ENCODE results near the gene TENM3.

DNA sequence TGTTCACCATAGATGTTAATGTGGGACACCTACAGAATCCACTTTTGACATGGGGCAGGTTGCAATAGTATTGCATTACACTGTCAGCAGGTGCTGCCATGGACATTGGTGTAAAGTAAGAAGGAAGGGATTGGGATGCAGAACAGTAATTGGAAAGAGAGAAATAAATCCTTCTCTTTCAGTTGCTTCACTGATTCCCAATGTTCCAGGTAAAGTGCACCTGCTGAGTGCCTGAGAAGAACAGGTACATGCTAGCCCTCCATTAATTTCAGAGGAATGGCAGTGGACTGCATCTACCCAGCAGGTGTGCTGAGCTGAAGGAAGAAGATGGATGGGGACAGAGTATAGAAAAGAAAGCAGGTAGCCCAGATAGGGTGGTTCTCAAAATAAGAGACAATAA is 248.5 kb downstream of the TENM3 start:
- TF ChIP-seq, protein P1, sequence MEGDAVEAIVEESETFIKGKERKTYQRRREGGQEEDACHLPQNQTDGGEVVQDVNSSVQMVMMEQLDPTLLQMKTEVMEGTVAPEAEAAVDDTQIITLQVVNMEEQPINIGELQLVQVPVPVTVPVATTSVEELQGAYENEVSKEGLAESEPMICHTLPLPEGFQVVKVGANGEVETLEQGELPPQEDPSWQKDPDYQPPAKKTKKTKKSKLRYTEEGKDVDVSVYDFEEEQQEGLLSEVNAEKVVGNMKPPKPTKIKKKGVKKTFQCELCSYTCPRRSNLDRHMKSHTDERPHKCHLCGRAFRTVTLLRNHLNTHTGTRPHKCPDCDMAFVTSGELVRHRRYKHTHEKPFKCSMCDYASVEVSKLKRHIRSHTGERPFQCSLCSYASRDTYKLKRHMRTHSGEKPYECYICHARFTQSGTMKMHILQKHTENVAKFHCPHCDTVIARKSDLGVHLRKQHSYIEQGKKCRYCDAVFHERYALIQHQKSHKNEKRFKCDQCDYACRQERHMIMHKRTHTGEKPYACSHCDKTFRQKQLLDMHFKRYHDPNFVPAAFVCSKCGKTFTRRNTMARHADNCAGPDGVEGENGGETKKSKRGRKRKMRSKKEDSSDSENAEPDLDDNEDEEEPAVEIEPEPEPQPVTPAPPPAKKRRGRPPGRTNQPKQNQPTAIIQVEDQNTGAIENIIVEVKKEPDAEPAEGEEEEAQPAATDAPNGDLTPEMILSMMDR (IDR thresholded peaks at IDR 0.05; ENCODE audit: poor library complexity) = no peak
- no peak for TF ChIP-seq EZH2phosphoT487 (IDR thresholded peaks at IDR 0.05; ENCODE audit: low read depth, severe bottlenecking, unreplicated experiment)
- no peak for TF ChIP-seq EZH2 (IDR thresholded peaks at IDR 0.05; ENCODE audit: borderline replicate concordance)

Data from hepatocyte (in vitro differentiated cells).